ENCODE data around the gene MAN2A1.

Gene MAN2A1

GRCh38 chr5:109669991-109670706 lies 19.6 kb upstream of the MAN2A1 start:
- H3K9ac ChIP-seq (ENCODE audit: low read length), result no peak overlapping the region
- no peak for TF ChIP-seq CTCF (IDR thresholded peaks at IDR 0.05; ENCODE audit: low read length)
- TF ChIP-seq EZH2phosphoT487 (IDR thresholded peaks at IDR 0.05; ENCODE audit: low read length), result no peak
- no peak for TF ChIP-seq EZH2 (optimal IDR thresholded peaks at IDR 0.05; ENCODE audit: low read depth, low read length)
- no peaks in the 10 kb centered on the region for H4K20me1 ChIP-seq (ENCODE audit: insufficient read depth, low read length)
- H3K9me2 ChIP-seq (replicated peaks; ENCODE audit: insufficient read depth, low read length), result no peaks in the 10 kb centered on the region
- no peaks in the 10 kb centered on the region for H3K27me3 ChIP-seq (replicated peaks; ENCODE audit: insufficient read depth, low read length)
- H3K79me2 ChIP-seq (ENCODE audit: low read length), result no peaks in the 10 kb centered on the region
- no peak overlapping the region for H3K4me3 ChIP-seq (ENCODE audit: low read length)
- no peaks in the 10 kb centered on the region for H3K9me3 ChIP-seq (replicated peaks; ENCODE audit: insufficient read depth, low read length)
- H3K36me3 ChIP-seq (replicated peaks; ENCODE audit: insufficient read depth, low read length), result no peaks in the 10 kb centered on the region
- H3K4me1 ChIP-seq (ENCODE audit: low read length), result peaks cover 6% of the 10 kb centered on the region; the same call in 1 of the 2 replicates
- no peaks in the 10 kb centered on the region for H3F3A ChIP-seq (ENCODE audit: insufficient read depth, low read length)
- DNase-seq, result no peak
- no peak overlapping the region for H2AFZ ChIP-seq (ENCODE audit: low read length)
- no peak overlapping the region for H3K4me2 ChIP-seq (ENCODE audit: low read depth, low read length)
- no peak overlapping the region for H3K27ac ChIP-seq (ENCODE audit: low read length)

DNA sequence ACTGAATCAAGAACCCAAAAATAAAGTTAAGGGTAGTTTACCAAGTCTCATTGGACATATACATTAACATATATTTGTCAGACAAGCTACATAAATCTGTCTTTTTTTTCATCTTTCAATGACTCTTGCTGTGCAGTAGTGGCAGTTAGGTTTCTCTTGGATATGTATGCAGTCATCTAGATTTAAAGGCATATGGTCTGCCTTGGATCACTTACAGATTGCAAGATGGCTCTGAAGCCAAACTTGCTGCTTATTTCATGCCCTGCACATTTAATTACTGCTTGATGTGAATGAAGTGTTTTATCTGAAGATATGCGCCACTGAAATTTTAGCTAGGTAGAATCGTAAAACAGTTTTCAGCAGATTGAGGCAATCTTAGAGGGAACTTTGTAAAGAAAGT lies 18.6 kb upstream of the MAN2A1 start:
- Histone ChIP-seq H2AFZ (ENCODE audit: low read length) (no peak overlapping the region), H3K4me3 (ENCODE audit: low read length) (no peak overlapping the region), H3K9ac (ENCODE audit: low read length) (no peak overlapping the region), H3K27ac (ENCODE audit: low read length) (no peak overlapping the region), H3K27me3 (replicated peaks; ENCODE audit: insufficient read depth, low read length) (no peaks in the 10 kb centered on the region), H3K79me2 (ENCODE audit: low read length) (no peaks in the 10 kb centered on the region), H3K9me2 (replicated peaks; ENCODE audit: insufficient read depth, low read length) (no peaks in the 10 kb centered on the region), H3K36me3 (replicated peaks; ENCODE audit: insufficient read depth, low read length) (no peaks in the 10 kb centered on the region), H3K4me2 (ENCODE audit: low read depth, low read length) (no peak overlapping the region), H3K9me3 (replicated peaks; ENCODE audit: insufficient read depth, low read length) (no peaks in the 10 kb centered on the region), H3F3A (ENCODE audit: insufficient read depth, low read length) (no peaks in the 10 kb centered on the region), H4K20me1 (ENCODE audit: insufficient read depth, low read length) (no peaks in the 10 kb centered on the region), H3K4me1 (ENCODE audit: low read length) (peaks cover 12% of the 10 kb centered on the region)
- no peak for DNase-seq
- TF ChIP-seq EZH2phosphoT487 (IDR thresholded peaks at IDR 0.05; ENCODE audit: low read length), result no peak
- TF ChIP-seq CTCF (IDR thresholded peaks at IDR 0.05; ENCODE audit: low read length), result no peak
- TF ChIP-seq EZH2 (optimal IDR thresholded peaks at IDR 0.05; ENCODE audit: low read depth, low read length), result no peak

DNA sequence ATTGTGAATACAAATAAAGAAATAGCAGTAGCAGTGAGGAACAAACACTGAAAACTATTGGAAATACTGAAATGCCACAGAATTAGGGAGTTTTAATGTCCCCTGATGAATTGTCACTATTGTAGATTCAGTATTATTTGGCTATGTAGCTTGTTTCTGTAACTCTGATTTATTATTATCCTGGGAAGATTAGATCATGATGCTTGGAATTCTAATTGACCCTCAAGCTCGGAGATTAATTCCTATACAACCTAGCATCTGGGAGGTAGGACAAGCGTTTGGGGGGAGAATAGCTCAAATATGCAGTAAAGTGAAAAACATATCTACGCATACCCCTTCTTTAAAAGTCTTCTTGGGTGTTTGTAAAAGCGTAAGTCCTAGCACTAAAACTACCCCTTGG lies 15.1 kb upstream of the MAN2A1 start:
- DNase-seq, result no peak
- Histone ChIP-seq H3K4me2 (ENCODE audit: low read depth, low read length) (no peak overlapping the region), H3K27me3 (replicated peaks; ENCODE audit: insufficient read depth, low read length) (no peaks in the 10 kb centered on the region), H3K9me2 (replicated peaks; ENCODE audit: insufficient read depth, low read length) (no peaks in the 10 kb centered on the region), H3K9me3 (replicated peaks; ENCODE audit: insufficient read depth, low read length) (no peaks in the 10 kb centered on the region), H3K27ac (ENCODE audit: low read length) (no peak overlapping the region), H4K20me1 (ENCODE audit: insufficient read depth, low read length) (no peaks in the 10 kb centered on the region), H3K9ac (ENCODE audit: low read length) (no peak overlapping the region), H2AFZ (ENCODE audit: low read length) (no peak overlapping the region), H3K79me2 (ENCODE audit: low read length) (no peaks in the 10 kb centered on the region), H3K36me3 (replicated peaks; ENCODE audit: insufficient read depth, low read length) (no peaks in the 10 kb centered on the region), H3K4me3 (ENCODE audit: low read length) (no peak overlapping the region), H3F3A (ENCODE audit: insufficient read depth, low read length) (no peaks in the 10 kb centered on the region), H3K4me1 (ENCODE audit: low read length) (peaks cover 9% of the 10 kb centered on the region; the same call in 1 of the 2 replicates)
- TF ChIP-seq EZH2phosphoT487 (IDR thresholded peaks at IDR 0.05; ENCODE audit: low read length) (no peak), EZH2 (optimal IDR thresholded peaks at IDR 0.05; ENCODE audit: low read depth, low read length) (no peak), CTCF (IDR thresholded peaks at IDR 0.05; ENCODE audit: low read length) (no peak)

All from MM.1S (cell line).